WERI-Rb-1 (cell line): ENCODE data around the gene OLFML2A.

Experiments used
- DNase-seq: peaks from one replicate; pipeline ENCODE4 v3.0.0-alpha.2; 2020
- H3K27ac ChIP-seq: fragments of 250-450 bp; sonication (Bioruptor Pico); 2 replicates; pipeline ENCODE4 v1.5.1; 2020; ENCODE audit warnings: mild to moderate bottlenecking, moderate library complexity
- H3K27me3 ChIP-seq: fragments of 250-450 bp; sonication (Bioruptor Pico); 2 replicates; pipeline ENCODE4 v1.5.1; 2021; ENCODE audit warnings: mild to moderate bottlenecking, low read depth, moderate library complexity; ENCODE audit not compliant: insufficient read depth, severe bottlenecking
- H3K36me3 ChIP-seq: fragments of 250-450 bp; sonication (Bioruptor Pico); 2 replicates; pipeline ENCODE4 v1.5.1; 2020; ENCODE audit warnings: mild to moderate bottlenecking, moderate library complexity
- H3K4me3 ChIP-seq: 2 replicates; pipeline ENCODE4 v1.5.1; 2011; ENCODE audit warnings: low read depth, mild to moderate bottlenecking, control low read depth, low read length
- H3K9me3 ChIP-seq: fragments of 250-450 bp; sonication (Bioruptor Pico); 2 replicates; pipeline ENCODE4 v1.5.1; 2021; ENCODE audit warnings: mild to moderate bottlenecking, moderate library complexity; ENCODE audit not compliant: severe bottlenecking
- TF ChIP-seq, protein P1 (sequence below): IDR thresholded peaks from 2 replicates; pipeline ENCODE4 v1.5.1; 2011; ENCODE audit warnings: low read depth, mild to moderate bottlenecking, control low read depth, inconsistent platforms, low read length

Gene OLFML2A

DNA sequence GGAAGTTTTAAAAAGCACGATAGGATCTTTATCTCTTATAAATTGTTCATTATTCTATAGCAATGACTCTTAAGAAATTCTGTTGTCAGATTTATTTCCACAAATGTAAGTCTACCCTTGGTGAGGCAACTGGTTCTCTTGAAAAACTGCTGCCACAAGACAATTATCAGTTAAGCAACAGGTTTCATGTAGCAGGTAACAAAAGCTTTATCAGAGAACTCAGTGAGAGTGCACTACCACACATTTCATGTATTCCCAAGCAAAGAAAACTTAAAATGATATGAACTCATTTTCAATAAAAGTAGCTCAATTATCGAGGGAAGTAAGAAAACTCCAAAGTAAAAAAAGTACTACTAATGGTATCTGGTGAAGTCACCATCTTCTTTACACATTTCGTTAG lies 15.2 kb upstream of the OLFML2A start:
- no peak for DNase-seq
- TF ChIP-seq, protein P1, sequence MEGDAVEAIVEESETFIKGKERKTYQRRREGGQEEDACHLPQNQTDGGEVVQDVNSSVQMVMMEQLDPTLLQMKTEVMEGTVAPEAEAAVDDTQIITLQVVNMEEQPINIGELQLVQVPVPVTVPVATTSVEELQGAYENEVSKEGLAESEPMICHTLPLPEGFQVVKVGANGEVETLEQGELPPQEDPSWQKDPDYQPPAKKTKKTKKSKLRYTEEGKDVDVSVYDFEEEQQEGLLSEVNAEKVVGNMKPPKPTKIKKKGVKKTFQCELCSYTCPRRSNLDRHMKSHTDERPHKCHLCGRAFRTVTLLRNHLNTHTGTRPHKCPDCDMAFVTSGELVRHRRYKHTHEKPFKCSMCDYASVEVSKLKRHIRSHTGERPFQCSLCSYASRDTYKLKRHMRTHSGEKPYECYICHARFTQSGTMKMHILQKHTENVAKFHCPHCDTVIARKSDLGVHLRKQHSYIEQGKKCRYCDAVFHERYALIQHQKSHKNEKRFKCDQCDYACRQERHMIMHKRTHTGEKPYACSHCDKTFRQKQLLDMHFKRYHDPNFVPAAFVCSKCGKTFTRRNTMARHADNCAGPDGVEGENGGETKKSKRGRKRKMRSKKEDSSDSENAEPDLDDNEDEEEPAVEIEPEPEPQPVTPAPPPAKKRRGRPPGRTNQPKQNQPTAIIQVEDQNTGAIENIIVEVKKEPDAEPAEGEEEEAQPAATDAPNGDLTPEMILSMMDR: no peak
- no peaks in the 10 kb centered on the region for H3K27me3 ChIP-seq
- no peak overlapping the region for H3K4me3 ChIP-seq
- H3K9me3 ChIP-seq: no peaks in the 10 kb centered on the region
- H3K36me3 ChIP-seq: no peaks in the 10 kb centered on the region
- H3K27ac ChIP-seq: no peak overlapping the region

DNA sequence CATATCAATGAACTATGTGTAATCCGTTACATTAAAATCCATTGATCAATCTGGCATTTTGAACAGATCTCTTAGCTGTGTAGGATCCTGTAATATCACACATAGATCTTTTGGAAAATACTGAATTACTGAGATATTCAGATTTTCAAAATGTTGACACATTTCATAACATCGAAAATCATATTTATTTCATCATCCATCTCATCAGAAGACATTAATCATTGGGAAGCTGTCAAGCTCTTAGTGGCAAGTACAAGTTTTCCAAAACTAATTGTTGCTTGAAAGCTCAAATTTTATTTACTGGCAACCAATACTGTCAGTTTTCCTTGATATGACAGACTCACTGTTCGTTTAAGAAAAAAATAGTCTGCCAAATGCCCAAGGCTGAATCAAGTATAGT lies 14.3 kb upstream of the OLFML2A start:
- DNase-seq: no peak
- Histone ChIP-seq H3K4me3 (no peak overlapping the region), H3K27ac (no peak overlapping the region), H3K36me3 (no peaks in the 10 kb centered on the region), H3K27me3 (no peaks in the 10 kb centered on the region), H3K9me3 (no peaks in the 10 kb centered on the region)
- TF ChIP-seq, protein P1: no peak

DNA sequence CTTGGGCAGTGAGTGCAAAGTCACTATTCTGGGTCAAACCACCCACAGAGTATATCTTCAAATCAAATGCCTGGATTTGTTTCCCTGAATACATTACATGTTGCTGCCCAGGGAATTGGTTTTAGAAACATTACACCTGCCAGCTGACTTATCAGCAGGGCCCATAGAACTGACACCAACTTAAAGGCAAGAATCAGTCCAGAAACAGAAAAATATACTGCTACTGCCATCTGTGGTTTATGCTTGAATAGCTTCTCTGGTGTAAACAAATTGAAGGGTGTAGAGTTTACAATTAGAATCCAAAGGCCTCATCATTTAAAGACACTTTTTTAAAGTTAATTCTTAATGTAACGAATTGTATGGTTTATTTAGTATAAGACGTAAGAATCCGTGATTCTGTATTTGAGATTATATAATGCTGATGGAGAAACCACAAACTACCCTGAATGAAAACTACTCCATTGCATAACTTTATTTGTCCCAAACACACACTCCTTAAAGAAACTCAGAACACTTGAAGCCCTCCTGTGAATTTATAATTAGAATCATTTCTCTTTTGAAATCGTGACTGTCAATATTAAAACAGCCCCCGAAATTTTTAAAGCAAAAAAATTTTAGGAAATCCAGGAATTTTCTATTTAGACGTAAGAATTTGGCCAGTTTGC lies 12.0 kb upstream of the OLFML2A start:
- no peak for DNase-seq
- Histone ChIP-seq H3K4me3 (peak overlapping the region; percentile 31), H3K9me3 (no peaks in the 10 kb centered on the region), H3K36me3 (no peaks in the 10 kb centered on the region; the same call in 1 of the 2 replicates), H3K27me3 (no peaks in the 10 kb centered on the region), H3K27ac (peak overlapping the region; percentile 68)
- TF ChIP-seq, protein P1: peak; percentile 25; the same call in 1 of the 2 replicates

DNA sequence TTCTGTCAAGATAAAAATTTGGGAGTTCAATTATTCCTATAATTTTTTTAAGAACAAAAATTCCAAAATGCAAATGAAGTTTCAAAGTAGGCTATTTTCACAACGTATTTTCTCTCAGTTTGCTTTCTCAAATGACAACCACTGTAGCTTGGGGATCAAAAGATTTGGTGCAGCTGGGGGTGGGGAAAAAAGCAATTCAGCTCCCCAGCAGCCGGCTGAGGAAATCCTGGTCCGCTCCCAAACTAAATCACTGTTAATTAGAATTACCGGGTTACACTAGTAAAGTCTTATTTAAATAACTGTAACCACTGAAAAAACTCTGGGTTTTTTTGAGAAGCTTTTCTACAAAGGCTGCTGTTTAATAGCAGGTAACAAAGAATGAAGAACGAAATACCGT lies 11.5 kb upstream of the OLFML2A start:
- Histone ChIP-seq H3K36me3 (no peaks in the 10 kb centered on the region; the same call in 1 of the 2 replicates), H3K27ac (peak overlapping the region; percentile 68), H3K27me3 (no peaks in the 10 kb centered on the region), H3K4me3 (peak overlapping the region; percentile 31), H3K9me3 (no peaks in the 10 kb centered on the region)
- TF ChIP-seq, protein P1: no peak
- DNase-seq: peak; percentile 62

DNA sequence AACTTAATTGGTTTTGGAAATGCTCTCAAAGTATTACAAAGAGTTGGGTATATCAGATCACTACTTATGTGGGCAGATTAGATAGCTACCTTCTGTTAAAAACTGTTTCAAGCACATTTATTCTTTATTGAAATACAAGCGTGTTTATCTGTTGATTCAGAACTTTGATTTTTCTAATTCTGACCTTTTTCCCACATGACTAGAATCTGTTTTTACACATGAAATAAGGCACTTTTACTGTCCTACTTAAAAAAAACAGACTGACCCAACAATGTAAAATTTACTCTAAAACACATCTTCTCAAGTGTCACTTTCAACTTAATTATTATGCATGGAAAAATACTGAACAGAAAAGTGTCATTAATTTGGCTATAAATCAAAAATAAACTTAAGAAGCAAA lies 10.6 kb upstream of the OLFML2A start:
- H3K36me3 ChIP-seq: peaks cover 2% of the 10 kb centered on the region; the same call in 1 of the 2 replicates
- H3K27me3 ChIP-seq: no peaks in the 10 kb centered on the region
- H3K4me3 ChIP-seq: peak overlapping the region; percentile 31
- TF ChIP-seq, protein P1: no peak
- peak overlapping the region; percentile 68 for H3K27ac ChIP-seq
- no peaks in the 10 kb centered on the region for H3K9me3 ChIP-seq
- no peak for DNase-seq
